Adrenal gland (tissue), 5 donors: ENCODE data around the gene SPIRE1.

ENCODE experiments used
- POLR2A ChIP-seq, 2 donors: fragments of 450-650 bp; IDR thresholded peaks; one replicate each; pipeline ENCODE4 v1.6.1; 2017; ENCODE audit warnings: antibody characterized with exemption in 2 of 2, mild to moderate bottlenecking in 2 of 2, moderate library complexity in 1 of 2
- TF ChIP-seq, protein P1 (sequence below), 6 experiments: fragments of 450-650 bp in 4 of 6; fragments of 200-600 bp in 2 of 6; sonication (generic) in 1 of 6; IDR thresholded peaks; 1 replicate in 5 of 6; 2 replicates in 1 of 6; pipeline versions ENCODE4 v1.5.1 to v1.8.0; 2016 to 2021; ENCODE audit warnings: antibody characterized with exemption in 6 of 6, mild to moderate bottlenecking in 2 of 6, moderate library complexity in 1 of 6
- donor health status: DM: no; HTN: no; CAD: no.

DNA sequence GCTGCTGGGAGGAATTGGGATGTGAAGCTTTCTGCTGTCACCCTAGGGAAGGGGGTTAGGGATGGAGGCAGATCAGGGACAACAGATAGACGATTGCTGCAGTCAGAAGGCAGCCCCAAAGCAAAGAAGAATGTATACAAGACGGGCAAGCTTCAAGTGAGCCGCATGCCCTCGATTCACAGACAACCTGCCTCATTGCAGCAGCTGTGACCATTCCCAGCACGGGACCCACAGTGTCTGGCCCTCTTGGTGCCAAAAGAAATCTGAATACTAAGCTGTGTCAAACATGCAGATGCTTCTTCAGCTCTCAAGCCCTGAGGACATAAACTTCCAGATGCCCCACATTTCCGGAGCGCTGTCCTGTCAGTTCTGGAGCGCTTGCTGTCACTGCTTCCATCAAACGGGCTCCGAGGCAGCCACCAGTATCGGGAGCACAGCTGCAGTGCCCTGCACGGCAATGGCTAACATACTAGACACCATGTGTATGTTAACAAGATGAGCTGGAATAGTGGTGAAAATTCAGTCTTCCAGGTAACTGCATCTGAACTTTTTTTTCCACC is 216.4 kb downstream of the SPIRE1 start:
- TF ChIP-seq POLR2A (IDR thresholded peaks at IDR 0.05): no peak
- TF ChIP-seq, protein P1, sequence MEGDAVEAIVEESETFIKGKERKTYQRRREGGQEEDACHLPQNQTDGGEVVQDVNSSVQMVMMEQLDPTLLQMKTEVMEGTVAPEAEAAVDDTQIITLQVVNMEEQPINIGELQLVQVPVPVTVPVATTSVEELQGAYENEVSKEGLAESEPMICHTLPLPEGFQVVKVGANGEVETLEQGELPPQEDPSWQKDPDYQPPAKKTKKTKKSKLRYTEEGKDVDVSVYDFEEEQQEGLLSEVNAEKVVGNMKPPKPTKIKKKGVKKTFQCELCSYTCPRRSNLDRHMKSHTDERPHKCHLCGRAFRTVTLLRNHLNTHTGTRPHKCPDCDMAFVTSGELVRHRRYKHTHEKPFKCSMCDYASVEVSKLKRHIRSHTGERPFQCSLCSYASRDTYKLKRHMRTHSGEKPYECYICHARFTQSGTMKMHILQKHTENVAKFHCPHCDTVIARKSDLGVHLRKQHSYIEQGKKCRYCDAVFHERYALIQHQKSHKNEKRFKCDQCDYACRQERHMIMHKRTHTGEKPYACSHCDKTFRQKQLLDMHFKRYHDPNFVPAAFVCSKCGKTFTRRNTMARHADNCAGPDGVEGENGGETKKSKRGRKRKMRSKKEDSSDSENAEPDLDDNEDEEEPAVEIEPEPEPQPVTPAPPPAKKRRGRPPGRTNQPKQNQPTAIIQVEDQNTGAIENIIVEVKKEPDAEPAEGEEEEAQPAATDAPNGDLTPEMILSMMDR (IDR thresholded peaks at IDR 0.05): no peak
